Vagina (tissue), 2 donors: ENCODE data around the gene NFKBIB.

ENCODE experiments used
- POLR2A ChIP-seq, 2 donors: fragments of 450-650 bp; IDR thresholded peaks; one replicate each; pipeline ENCODE4 v1.6.1; 2017; ENCODE audit warnings: antibody characterized with exemption in 2 of 2, mild to moderate bottlenecking in 2 of 2, moderate library complexity in 2 of 2
- TF ChIP-seq, protein P1 (sequence below), 3 experiments: fragments of 450-650 bp in 2 of 3; fragments of 200-600 bp in 1 of 3; sonication (generic) in 1 of 3; IDR thresholded peaks; one replicate each; pipeline ENCODE4 v1.5.1; 2017 to 2019; ENCODE audit warnings: antibody characterized with exemption in 3 of 3, mild to moderate bottlenecking in 2 of 3, moderate library complexity in 2 of 3

DNA sequence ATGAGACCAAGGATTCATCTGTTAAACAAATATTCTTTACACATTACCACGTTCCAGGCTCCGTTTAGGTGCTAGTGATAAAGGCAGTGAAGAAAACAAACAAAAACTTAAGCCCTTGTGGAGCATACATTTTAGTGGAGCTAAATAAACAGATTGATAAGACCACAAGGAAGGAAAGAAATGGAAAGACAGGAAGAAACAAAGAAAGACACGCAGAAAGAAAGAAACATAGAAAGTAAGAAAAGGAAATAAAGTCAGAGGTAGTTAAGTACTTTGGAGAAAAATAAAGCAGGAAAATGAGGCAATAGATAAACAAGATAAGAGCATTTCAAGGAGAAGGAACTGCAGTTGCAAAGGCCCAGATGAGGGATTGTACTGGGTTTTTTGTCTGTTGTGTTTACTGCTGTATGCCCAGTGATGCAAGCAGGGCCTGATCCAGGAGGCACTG, 998 bp downstream of the NFKBIB start:
- no peak for TF ChIP-seq POLR2A (IDR thresholded peaks at IDR 0.05)
- TF ChIP-seq, protein P1, sequence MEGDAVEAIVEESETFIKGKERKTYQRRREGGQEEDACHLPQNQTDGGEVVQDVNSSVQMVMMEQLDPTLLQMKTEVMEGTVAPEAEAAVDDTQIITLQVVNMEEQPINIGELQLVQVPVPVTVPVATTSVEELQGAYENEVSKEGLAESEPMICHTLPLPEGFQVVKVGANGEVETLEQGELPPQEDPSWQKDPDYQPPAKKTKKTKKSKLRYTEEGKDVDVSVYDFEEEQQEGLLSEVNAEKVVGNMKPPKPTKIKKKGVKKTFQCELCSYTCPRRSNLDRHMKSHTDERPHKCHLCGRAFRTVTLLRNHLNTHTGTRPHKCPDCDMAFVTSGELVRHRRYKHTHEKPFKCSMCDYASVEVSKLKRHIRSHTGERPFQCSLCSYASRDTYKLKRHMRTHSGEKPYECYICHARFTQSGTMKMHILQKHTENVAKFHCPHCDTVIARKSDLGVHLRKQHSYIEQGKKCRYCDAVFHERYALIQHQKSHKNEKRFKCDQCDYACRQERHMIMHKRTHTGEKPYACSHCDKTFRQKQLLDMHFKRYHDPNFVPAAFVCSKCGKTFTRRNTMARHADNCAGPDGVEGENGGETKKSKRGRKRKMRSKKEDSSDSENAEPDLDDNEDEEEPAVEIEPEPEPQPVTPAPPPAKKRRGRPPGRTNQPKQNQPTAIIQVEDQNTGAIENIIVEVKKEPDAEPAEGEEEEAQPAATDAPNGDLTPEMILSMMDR (IDR thresholded peaks at IDR 0.05): no peak
